Vagina (tissue), 2 donors: ENCODE data around the gene IL18. TPM values are rescaled to one million over a fixed set of nuclear protein-coding genes. Genes with fewer than 3 reads are reported as not detected.

ENCODE experiments used
- DNase-seq, 2 donors: peaks; one replicate each; pipeline ENCODE4 v3.0.0-alpha.2; 2017; ENCODE audit errors: extremely low spot score in 2 of 2
- H3K27ac ChIP-seq: fragments of 200-600 bp; sonication (generic); one replicate; pipeline ENCODE4 v1.5.1; 2019
- H3K27me3 ChIP-seq: fragments of 200-600 bp; sonication (generic); one replicate; pipeline ENCODE4 v1.5.1; 2019
- H3K36me3 ChIP-seq, 2 donors: fragments of 200-600 bp; sonication (generic); one replicate each; pipeline ENCODE4 v1.5.1; 2017 to 2019
- H3K4me1 ChIP-seq: fragments of 200-600 bp; sonication (generic); one replicate; pipeline ENCODE4 v1.5.1; 2019
- H3K4me3 ChIP-seq, 2 donors: fragments of 200-600 bp; sonication (generic); 1 replicate in 1 of 2; 2 replicates in 1 of 2; pipeline ENCODE4 v1.5.1; 2016 to 2019
- H3K9me3 ChIP-seq: fragments of 200-600 bp; sonication (generic); one replicate; pipeline ENCODE4 v1.5.1; 2019
- POLR2A ChIP-seq, 2 donors: fragments of 450-650 bp; IDR thresholded peaks; one replicate each; pipeline ENCODE4 v1.6.1; 2017; ENCODE audit warnings: antibody characterized with exemption in 2 of 2, mild to moderate bottlenecking in 2 of 2, moderate library complexity in 2 of 2
- POLR2AphosphoS5 ChIP-seq, 2 donors: sonication (generic); formaldehyde crosslinking; IDR thresholded peaks; one replicate each; pipeline ENCODE4 v1.9.0; 2017; ENCODE audit warnings: antibody characterized with exemption in 2 of 2, mild to moderate bottlenecking in 2 of 2, low read depth in 1 of 2; ENCODE audit not compliant: insufficient read depth in 1 of 2
- intact Hi-C: fragments of 100-400 bp; cut with DNase I; formaldehyde crosslinking; loops from one replicate; pipeline ENCODE4 v1.15.1; 2023
- total RNA-seq: library from RNA; depleted of rRNA; stranded (reverse); fragments of >200 nt; gene quantifications from one replicate; pipeline ENCODE4 v1.2.3, GENCODE V29; 2016
- TF ChIP-seq, protein P1 (sequence below), 3 experiments: fragments of 450-650 bp in 2 of 3; fragments of 200-600 bp in 1 of 3; sonication (generic) in 1 of 3; IDR thresholded peaks; one replicate each; pipeline ENCODE4 v1.5.1; 2017 to 2019; ENCODE audit warnings: antibody characterized with exemption in 3 of 3, mild to moderate bottlenecking in 2 of 3, moderate library complexity in 2 of 3

The IL18 gene
- total RNA-seq, 1 donor from 2014 or later: 48.6 TPM

DNA sequence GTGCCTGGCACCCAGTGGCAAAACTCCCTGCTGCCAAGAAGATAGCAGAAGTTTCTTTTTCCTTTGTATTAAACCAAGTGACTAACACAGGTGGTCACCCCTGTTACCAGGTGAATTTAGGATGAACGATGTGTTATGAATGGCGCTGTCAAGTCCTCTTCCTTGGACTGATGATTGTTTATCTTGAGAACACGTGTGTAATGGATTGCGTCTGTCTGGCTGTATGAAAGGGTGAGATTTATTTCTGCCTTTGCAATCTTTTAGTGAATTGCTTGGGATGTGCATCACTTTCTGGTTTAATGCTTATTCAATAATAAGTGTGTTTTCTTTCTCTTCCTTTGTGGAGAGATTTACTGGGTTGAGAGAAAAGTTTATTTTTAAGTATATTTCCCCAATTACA is 40.8 kb downstream of the IL18 start:
- DNase-seq: no peak
- Histone ChIP-seq H3K27ac (no peak overlapping the region), H3K36me3 (no peaks in the 10 kb centered on the region), H3K4me3 (no peak overlapping the region), H3K4me1 (peaks cover 21% of the 10 kb centered on the region), H3K27me3 (no peaks in the 10 kb centered on the region), H3K9me3 (no peaks in the 10 kb centered on the region)
- TF ChIP-seq POLR2AphosphoS5 (IDR thresholded peaks at IDR 0.05; ENCODE audit: insufficient read depth in 1 of 2, low read depth in 1 of 2): no peak
- intact Hi-C loops: no loop called here

DNA sequence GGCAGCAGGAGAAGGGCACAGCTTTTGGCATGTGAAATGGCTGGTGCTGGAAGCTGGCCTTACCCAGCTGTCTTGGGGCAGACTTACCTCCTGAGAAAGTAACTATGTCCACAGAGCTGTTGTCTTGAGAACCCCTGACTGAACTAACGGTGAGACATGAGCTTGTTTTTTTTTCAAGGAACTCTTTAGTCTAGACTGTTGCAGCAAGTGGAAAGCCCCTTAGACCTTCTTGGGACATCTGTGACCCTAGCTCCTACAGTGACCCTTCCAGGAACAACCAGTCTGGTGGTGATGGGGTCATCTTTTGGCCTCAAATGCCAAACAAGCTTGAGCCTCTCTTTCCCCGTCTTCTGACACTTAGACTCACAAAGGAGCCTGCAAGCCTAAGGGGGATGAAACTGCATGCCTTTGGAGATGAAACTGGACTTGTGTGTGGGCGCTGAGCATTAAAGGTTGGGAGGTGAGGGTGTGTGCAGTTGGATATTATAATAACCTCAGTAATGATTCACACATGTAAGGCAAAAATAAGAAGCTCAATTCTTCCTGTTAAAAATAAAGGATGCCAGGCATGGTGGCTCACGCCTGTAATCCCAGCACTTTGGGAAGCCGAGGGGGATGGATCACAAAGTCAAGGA is 41.8 kb downstream of the IL18 start:
- TF ChIP-seq, protein P1, sequence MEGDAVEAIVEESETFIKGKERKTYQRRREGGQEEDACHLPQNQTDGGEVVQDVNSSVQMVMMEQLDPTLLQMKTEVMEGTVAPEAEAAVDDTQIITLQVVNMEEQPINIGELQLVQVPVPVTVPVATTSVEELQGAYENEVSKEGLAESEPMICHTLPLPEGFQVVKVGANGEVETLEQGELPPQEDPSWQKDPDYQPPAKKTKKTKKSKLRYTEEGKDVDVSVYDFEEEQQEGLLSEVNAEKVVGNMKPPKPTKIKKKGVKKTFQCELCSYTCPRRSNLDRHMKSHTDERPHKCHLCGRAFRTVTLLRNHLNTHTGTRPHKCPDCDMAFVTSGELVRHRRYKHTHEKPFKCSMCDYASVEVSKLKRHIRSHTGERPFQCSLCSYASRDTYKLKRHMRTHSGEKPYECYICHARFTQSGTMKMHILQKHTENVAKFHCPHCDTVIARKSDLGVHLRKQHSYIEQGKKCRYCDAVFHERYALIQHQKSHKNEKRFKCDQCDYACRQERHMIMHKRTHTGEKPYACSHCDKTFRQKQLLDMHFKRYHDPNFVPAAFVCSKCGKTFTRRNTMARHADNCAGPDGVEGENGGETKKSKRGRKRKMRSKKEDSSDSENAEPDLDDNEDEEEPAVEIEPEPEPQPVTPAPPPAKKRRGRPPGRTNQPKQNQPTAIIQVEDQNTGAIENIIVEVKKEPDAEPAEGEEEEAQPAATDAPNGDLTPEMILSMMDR (IDR thresholded peaks at IDR 0.05): no peak
- TF ChIP-seq POLR2A (IDR thresholded peaks at IDR 0.05) (no peak), POLR2AphosphoS5 (IDR thresholded peaks at IDR 0.05; ENCODE audit: insufficient read depth in 1 of 2, low read depth in 1 of 2) (no peak)
- Histone ChIP-seq H3K27ac (no peak overlapping the region), H3K27me3 (no peaks in the 10 kb centered on the region), H3K9me3 (no peaks in the 10 kb centered on the region), H3K4me3 (no peak overlapping the region), H3K36me3 (no peaks in the 10 kb centered on the region), H3K4me1 (peaks cover 21% of the 10 kb centered on the region)
- intact Hi-C loops: no loop called here
- no peak for DNase-seq

GRCh38 chr11:112118176-112118575 is 45.7 kb downstream of the IL18 start:
- Histone ChIP-seq H3K4me1 (peaks cover 26% of the 10 kb centered on the region), H3K27ac (no peak overlapping the region), H3K4me3 (no peak overlapping the region), H3K36me3 (no peaks in the 10 kb centered on the region), H3K27me3 (no peaks in the 10 kb centered on the region), H3K9me3 (no peaks in the 10 kb centered on the region)
- intact Hi-C loops: loop anchor here (10.0 kb wide), 1 partner anchor 167 kb away; no protein-coding TSS in a partner anchor
- no peak for DNase-seq
- no peak for TF ChIP-seq POLR2AphosphoS5 (IDR thresholded peaks at IDR 0.05; ENCODE audit: insufficient read depth in 1 of 2, low read depth in 1 of 2)
- TF ChIP-seq, protein P1 (IDR thresholded peaks at IDR 0.05): no peak
- TF ChIP-seq POLR2A (IDR thresholded peaks at IDR 0.05): no peak

DNA sequence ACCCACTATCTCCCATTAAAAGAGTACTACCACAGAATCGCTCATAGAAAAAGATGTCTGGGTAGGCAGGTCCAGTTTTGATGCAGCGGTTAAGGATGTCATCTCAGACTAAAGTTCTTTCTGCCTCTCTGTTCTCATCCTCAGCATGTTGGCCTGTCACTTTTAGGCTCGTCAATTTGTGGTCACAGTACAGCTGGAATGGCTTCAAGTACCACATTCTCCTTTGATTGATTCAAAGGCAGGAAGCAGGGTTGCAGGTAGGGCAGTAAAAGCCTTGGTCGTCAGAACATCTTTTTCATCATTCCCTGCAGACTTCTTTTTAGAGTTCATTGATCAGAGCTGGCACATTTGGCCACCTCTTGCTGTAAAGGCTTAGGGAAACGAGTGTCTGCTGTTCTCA is 48.5 kb downstream of the IL18 start:
- TF ChIP-seq, protein P1 (IDR thresholded peaks at IDR 0.05): no peak
- no peak for TF ChIP-seq POLR2A (IDR thresholded peaks at IDR 0.05)
- no peak for TF ChIP-seq POLR2AphosphoS5 (IDR thresholded peaks at IDR 0.05; ENCODE audit: insufficient read depth in 1 of 2, low read depth in 1 of 2)
- no peak for DNase-seq
- Histone ChIP-seq H3K27ac (no peak overlapping the region), H3K4me1 (peaks cover 16% of the 10 kb centered on the region), H3K27me3 (no peaks in the 10 kb centered on the region), H3K36me3 (no peaks in the 10 kb centered on the region), H3K9me3 (no peaks in the 10 kb centered on the region), H3K4me3 (no peak overlapping the region)
- intact Hi-C loops: loop anchor here (10.0 kb wide), 1 partner anchor 169 kb away; no protein-coding TSS in a partner anchor

GRCh38 chr11:112114460-112114859 is 49.4 kb downstream of the IL18 start:
- no peak for DNase-seq
- H3K27ac ChIP-seq: no peak overlapping the region
- H3K4me1 ChIP-seq: peaks cover 7% of the 10 kb centered on the region
- no peaks in the 10 kb centered on the region for H3K36me3 ChIP-seq
- TF ChIP-seq POLR2AphosphoS5 (IDR thresholded peaks at IDR 0.05; ENCODE audit: insufficient read depth in 1 of 2, low read depth in 1 of 2) (no peak), POLR2A (IDR thresholded peaks at IDR 0.05) (no peak)
- TF ChIP-seq, protein P1 (IDR thresholded peaks at IDR 0.05): no peak
- H3K27me3 ChIP-seq: no peaks in the 10 kb centered on the region
- intact Hi-C loops: loop anchor here (10.0 kb wide), 1 partner anchor 170 kb away; no protein-coding TSS in a partner anchor
- H3K9me3 ChIP-seq: no peaks in the 10 kb centered on the region
- no peak overlapping the region for H3K4me3 ChIP-seq
